Astrocyte (in vitro differentiated cells and primary cell): Measurements from ENCODE around the gene HIF1AN. TPM values are rescaled to one million over a fixed set of nuclear protein-coding genes. Genes with fewer than 3 reads are reported as not detected.

ENCODE experiments used
- DNase-seq: peaks from one replicate; pipeline ENCODE4 v3.0.0-alpha.2; 2010; ENCODE audit warnings: low read depth
- FAIRE-seq: peaks from 2 replicates; lab custom pipeline; 2011; peaks lifted over from hg19 to GRCh38; lab: Jason Lieb, UNC
- H2AFZ ChIP-seq: 2 replicates; pipeline ENCODE4 v1.6.0; 2012; ENCODE audit warnings: low read depth, low read length, inconsistent platforms
- H3K27ac ChIP-seq: 2 replicates; pipeline ENCODE4 v1.5.1; 2011; ENCODE audit warnings: low read depth, low read length, inconsistent platforms
- H3K27me3 ChIP-seq: 2 replicates; pipeline ENCODE4 v1.6.0; 2011; ENCODE audit warnings: low read length, inconsistent platforms; ENCODE audit not compliant: insufficient read depth
- H3K36me3 ChIP-seq: 2 replicates; pipeline ENCODE4 v1.5.1; 2011; ENCODE audit warnings: low read length, inconsistent platforms; ENCODE audit not compliant: insufficient read depth
- H3K4me1 ChIP-seq: 2 replicates; pipeline ENCODE4 v1.5.1; 2011; ENCODE audit warnings: low read length, inconsistent platforms; ENCODE audit not compliant: insufficient read depth
- H3K4me2 ChIP-seq: 2 replicates; pipeline ENCODE4 v1.6.0; 2012; ENCODE audit warnings: low read length, inconsistent platforms
- H3K4me3 ChIP-seq: 2 replicates; pipeline ENCODE4 v1.5.1; 2011; ENCODE audit warnings: low read depth, mild to moderate bottlenecking, low read length, inconsistent platforms; ENCODE audit not compliant: insufficient read depth
- H3K79me2 ChIP-seq: 2 replicates; pipeline ENCODE4 v1.6.0; 2012; ENCODE audit warnings: mild to moderate bottlenecking, low read length, inconsistent platforms; ENCODE audit not compliant: insufficient read depth
- H3K9ac ChIP-seq: 2 replicates; pipeline ENCODE4 v1.6.0; 2012; ENCODE audit warnings: mild to moderate bottlenecking, low read length, inconsistent platforms
- H3K9me3 ChIP-seq: 2 replicates; pipeline ENCODE4 v1.5.1; 2012; ENCODE audit warnings: low read depth, mild to moderate bottlenecking, low read length, inconsistent platforms; ENCODE audit not compliant: insufficient read depth
- H4K20me1 ChIP-seq: 2 replicates; pipeline ENCODE4 v1.6.0; 2012; ENCODE audit warnings: low read length, inconsistent platforms; ENCODE audit not compliant: insufficient read depth
- H3K27ac Mint-ChIP-seq: one replicate; pipeline ENCODE4 v1.8.0; 2021; ENCODE audit warnings: mild to moderate bottlenecking, mixed read lengths; ENCODE audit not compliant: unreplicated experiment
- H3K27me3 Mint-ChIP-seq: one replicate; pipeline ENCODE4 v1.8.0; 2021; ENCODE audit warnings: low read depth, mixed read lengths; ENCODE audit not compliant: unreplicated experiment
- H3K36me3 Mint-ChIP-seq: one replicate; pipeline ENCODE4 v1.8.0; 2021; ENCODE audit warnings: low read depth, mixed read lengths; ENCODE audit not compliant: unreplicated experiment
- H3K4me1 Mint-ChIP-seq: one replicate; pipeline ENCODE4 v1.8.0; 2021; ENCODE audit warnings: low read depth, mixed read lengths; ENCODE audit not compliant: unreplicated experiment
- H3K4me3 Mint-ChIP-seq: one replicate; pipeline ENCODE4 v1.8.0; 2021; ENCODE audit warnings: mild to moderate bottlenecking, moderate library complexity, mixed read lengths; ENCODE audit not compliant: unreplicated experiment
- H3K9me3 Mint-ChIP-seq: one replicate; pipeline ENCODE4 v1.8.0; 2021; ENCODE audit warnings: mild to moderate bottlenecking, mixed read lengths; ENCODE audit not compliant: unreplicated experiment
- CTCF ChIP-seq: IDR thresholded peaks from 2 replicates; pipeline ENCODE4 v1.5.1; 2011; ENCODE audit warnings: low read depth, mild to moderate bottlenecking, inconsistent platforms, low read length, moderate library complexity; ENCODE audit not compliant: insufficient read depth
- EZH2 ChIP-seq: IDR thresholded peaks from 2 replicates; pipeline ENCODE4 v1.6.1; 2012; ENCODE audit warnings: mild to moderate bottlenecking, low read length, inconsistent platforms; ENCODE audit not compliant: insufficient read depth
- total RNA-seq: library from RNA; stranded (reverse); gene quantifications from 2 replicates; pipeline ENCODE4 v1.2.1, GENCODE V29; 2021

HIF1AN gene
- total RNA-seq, 1 donor from 2014 or later = 49.4 TPM

GRCh38 chr10:100535338-100535714, 417 bp upstream of the HIF1AN start:
- no peaks in the 10 kb centered on the region for H3K27me3 Mint-ChIP-seq
- H3K9me3 Mint-ChIP-seq = no peaks in the 10 kb centered on the region
- H3K27ac ChIP-seq = no peak overlapping the region
- H4K20me1 ChIP-seq = peaks cover 28% of the 10 kb centered on the region
- peak overlapping the region; percentile 97 for H3K4me2 ChIP-seq
- no peak overlapping the region for H3K27ac Mint-ChIP-seq
- H3K9me3 ChIP-seq = no peaks in the 10 kb centered on the region
- TF ChIP-seq CTCF (no peak), EZH2 (no peak)
- H3K4me1 Mint-ChIP-seq = peaks cover 17% of the 10 kb centered on the region
- peak overlapping the region; percentile 96 for H2AFZ ChIP-seq
- H3K36me3 Mint-ChIP-seq = peaks cover under 1% of the 10 kb centered on the region
- peaks cover 41% of the 10 kb centered on the region for H3K79me2 ChIP-seq
- H3K4me1 ChIP-seq = peaks cover 14% of the 10 kb centered on the region
- FAIRE-seq (no peak), DNase-seq (no peak)
- H3K9ac ChIP-seq = peak overlapping the region; percentile 86
- H3K27me3 ChIP-seq = no peaks in the 10 kb centered on the region
- H3K36me3 ChIP-seq = peaks cover 8% of the 10 kb centered on the region
- H3K4me3 ChIP-seq = peak overlapping the region; percentile 79
- H3K4me3 Mint-ChIP-seq = no peak overlapping the region

- H3K27ac ChIP-seq = no peak overlapping the region
- no peaks in the 10 kb centered on the region for H3K27me3 Mint-ChIP-seq
- H3K36me3 Mint-ChIP-seq = peaks cover 1% of the 10 kb centered on the region
- no peak for DNase-seq
- H3K27ac Mint-ChIP-seq = no peak overlapping the region
- peaks cover 16% of the 10 kb centered on the region for H3K4me1 Mint-ChIP-seq
- H3K79me2 ChIP-seq = peaks cover 52% of the 10 kb centered on the region
- peaks cover 41% of the 10 kb centered on the region for H4K20me1 ChIP-seq
- TF ChIP-seq EZH2 (no peak), CTCF (no peak)
- H3K36me3 ChIP-seq = peaks cover 12% of the 10 kb centered on the region
- H3K4me3 ChIP-seq = no peak overlapping the region
- no peak for FAIRE-seq
- no peaks in the 10 kb centered on the region for H3K9me3 ChIP-seq
- H3K9me3 Mint-ChIP-seq = no peaks in the 10 kb centered on the region
- H3K4me1 ChIP-seq = peaks cover 14% of the 10 kb centered on the region
- peak overlapping the region; percentile 97 for H3K4me2 ChIP-seq
- no peak overlapping the region for H3K9ac ChIP-seq
- H3K27me3 ChIP-seq = no peaks in the 10 kb centered on the region
- no peak overlapping the region for H2AFZ ChIP-seq
- no peak overlapping the region for H3K4me3 Mint-ChIP-seq
Measured at GRCh38 chr10:100537475-100537874, 1.7 kb downstream of the HIF1AN start.

- FAIRE-seq (no peak), DNase-seq (no peak)
- H3K79me2 ChIP-seq = peaks cover 11% of the 10 kb centered on the region
- Mint-ChIP-seq H3K36me3 (peaks cover 35% of the 10 kb centered on the region), H3K4me1 (peaks cover 4% of the 10 kb centered on the region), H3K27me3 (no peaks in the 10 kb centered on the region), H3K9me3 (no peaks in the 10 kb centered on the region), H3K27ac (no peak overlapping the region), H3K4me3 (no peak overlapping the region)
- H3K9ac ChIP-seq = no peak overlapping the region
- H3K36me3 ChIP-seq = peaks cover 60% of the 10 kb centered on the region
- no peak overlapping the region for H3K27ac ChIP-seq
- no peak overlapping the region for H2AFZ ChIP-seq
- H3K9me3 ChIP-seq = no peaks in the 10 kb centered on the region
- no peak overlapping the region for H3K4me2 ChIP-seq
- H3K27me3 ChIP-seq = no peaks in the 10 kb centered on the region
- H3K4me3 ChIP-seq = no peak overlapping the region
- TF ChIP-seq CTCF (no peak), EZH2 (no peak)
- peaks cover 54% of the 10 kb centered on the region for H4K20me1 ChIP-seq
- H3K4me1 ChIP-seq = no peaks in the 10 kb centered on the region
Measured at GRCh38 chr10:100544950-100545349, 9.2 kb downstream of the HIF1AN start.
